ENCODE results near the gene FKBP14.
A peak's percentile ranks its signal among the peaks of the same experiment; 100 is the strongest.

- TF ChIP-seq POLR2A (IDR thresholded peaks at IDR 0.05) (no peak), CTCF (IDR thresholded peaks at IDR 0.05) (peak in 1 of 6 experiments; percentile 7)
These were observed 1.3 kb upstream of the FKBP14 start for GRCh38 chr7:30027740-30028215.

Measured in adrenal gland (tissue), 5 donors.